ENCODE data around the gene PEPD. TPM values are rescaled to one million over a fixed set of nuclear protein-coding genes. Genes with fewer than 3 reads are reported as not detected.

The PEPD gene
- total RNA-seq, 1 donor, result 87.9 TPM

- peaks cover 8% of the 10 kb centered on the region for H4K20me1 ChIP-seq (ENCODE audit: insufficient read depth, low read length)
- no peaks in the 10 kb centered on the region for H3K9me3 ChIP-seq (ENCODE audit: low read depth, low read length)
- DNase-seq (ENCODE audit: insufficient read length, low spot score, missing footprints), result peak; percentile 86
- H3K4me1 ChIP-seq (ENCODE audit: insufficient read depth, low read length), result peaks cover 38% of the 10 kb centered on the region
- no peak overlapping the region for H3K4me3 ChIP-seq (ENCODE audit: insufficient read depth, low read length)
- TF ChIP-seq, protein P1, sequence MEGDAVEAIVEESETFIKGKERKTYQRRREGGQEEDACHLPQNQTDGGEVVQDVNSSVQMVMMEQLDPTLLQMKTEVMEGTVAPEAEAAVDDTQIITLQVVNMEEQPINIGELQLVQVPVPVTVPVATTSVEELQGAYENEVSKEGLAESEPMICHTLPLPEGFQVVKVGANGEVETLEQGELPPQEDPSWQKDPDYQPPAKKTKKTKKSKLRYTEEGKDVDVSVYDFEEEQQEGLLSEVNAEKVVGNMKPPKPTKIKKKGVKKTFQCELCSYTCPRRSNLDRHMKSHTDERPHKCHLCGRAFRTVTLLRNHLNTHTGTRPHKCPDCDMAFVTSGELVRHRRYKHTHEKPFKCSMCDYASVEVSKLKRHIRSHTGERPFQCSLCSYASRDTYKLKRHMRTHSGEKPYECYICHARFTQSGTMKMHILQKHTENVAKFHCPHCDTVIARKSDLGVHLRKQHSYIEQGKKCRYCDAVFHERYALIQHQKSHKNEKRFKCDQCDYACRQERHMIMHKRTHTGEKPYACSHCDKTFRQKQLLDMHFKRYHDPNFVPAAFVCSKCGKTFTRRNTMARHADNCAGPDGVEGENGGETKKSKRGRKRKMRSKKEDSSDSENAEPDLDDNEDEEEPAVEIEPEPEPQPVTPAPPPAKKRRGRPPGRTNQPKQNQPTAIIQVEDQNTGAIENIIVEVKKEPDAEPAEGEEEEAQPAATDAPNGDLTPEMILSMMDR (IDR thresholded peaks at IDR 0.05; ENCODE audit: extremely low read depth, low read depth, low read length), result peak; percentile 15
- H3K36me3 ChIP-seq (ENCODE audit: insufficient read depth, low read length), result no peaks in the 10 kb centered on the region
- no peak overlapping the region for H2AFZ ChIP-seq (ENCODE audit: low read length)
- H3K27ac ChIP-seq (ENCODE audit: low read depth, low read length), result no peak overlapping the region
- H3K79me2 ChIP-seq (ENCODE audit: insufficient read depth, low read length), result no peaks in the 10 kb centered on the region
- H3K27me3 ChIP-seq (ENCODE audit: insufficient read depth, low read length), result no peaks in the 10 kb centered on the region
- H3K4me2 ChIP-seq (ENCODE audit: insufficient read depth, low read length), result no peak overlapping the region
Measured at GRCh38 chr19:33397536-33398360, 123.8 kb downstream of the PEPD start.

GRCh38 chr19:33396701-33397535 is 124.7 kb downstream of the PEPD start:
- H3K36me3 ChIP-seq (ENCODE audit: insufficient read depth, low read length), result no peaks in the 10 kb centered on the region
- no peak overlapping the region for H3K27ac ChIP-seq (ENCODE audit: low read depth, low read length)
- no peaks in the 10 kb centered on the region for H3K27me3 ChIP-seq (ENCODE audit: insufficient read depth, low read length)
- TF ChIP-seq, protein P1 (IDR thresholded peaks at IDR 0.05; ENCODE audit: extremely low read depth, low read depth, low read length), result no peak
- DNase-seq (ENCODE audit: insufficient read length, low spot score, missing footprints), result peak; percentile 95
- no peaks in the 10 kb centered on the region for H3K9me3 ChIP-seq (ENCODE audit: low read depth, low read length)
- no peak overlapping the region for H3K4me3 ChIP-seq (ENCODE audit: insufficient read depth, low read length)
- no peaks in the 10 kb centered on the region for H3K79me2 ChIP-seq (ENCODE audit: insufficient read depth, low read length)
- no peak overlapping the region for H2AFZ ChIP-seq (ENCODE audit: low read length)
- H3K4me2 ChIP-seq (ENCODE audit: insufficient read depth, low read length), result no peak overlapping the region
- peaks cover 38% of the 10 kb centered on the region for H3K4me1 ChIP-seq (ENCODE audit: insufficient read depth, low read length)
- H4K20me1 ChIP-seq (ENCODE audit: insufficient read depth, low read length), result peaks cover 12% of the 10 kb centered on the region

DNA sequence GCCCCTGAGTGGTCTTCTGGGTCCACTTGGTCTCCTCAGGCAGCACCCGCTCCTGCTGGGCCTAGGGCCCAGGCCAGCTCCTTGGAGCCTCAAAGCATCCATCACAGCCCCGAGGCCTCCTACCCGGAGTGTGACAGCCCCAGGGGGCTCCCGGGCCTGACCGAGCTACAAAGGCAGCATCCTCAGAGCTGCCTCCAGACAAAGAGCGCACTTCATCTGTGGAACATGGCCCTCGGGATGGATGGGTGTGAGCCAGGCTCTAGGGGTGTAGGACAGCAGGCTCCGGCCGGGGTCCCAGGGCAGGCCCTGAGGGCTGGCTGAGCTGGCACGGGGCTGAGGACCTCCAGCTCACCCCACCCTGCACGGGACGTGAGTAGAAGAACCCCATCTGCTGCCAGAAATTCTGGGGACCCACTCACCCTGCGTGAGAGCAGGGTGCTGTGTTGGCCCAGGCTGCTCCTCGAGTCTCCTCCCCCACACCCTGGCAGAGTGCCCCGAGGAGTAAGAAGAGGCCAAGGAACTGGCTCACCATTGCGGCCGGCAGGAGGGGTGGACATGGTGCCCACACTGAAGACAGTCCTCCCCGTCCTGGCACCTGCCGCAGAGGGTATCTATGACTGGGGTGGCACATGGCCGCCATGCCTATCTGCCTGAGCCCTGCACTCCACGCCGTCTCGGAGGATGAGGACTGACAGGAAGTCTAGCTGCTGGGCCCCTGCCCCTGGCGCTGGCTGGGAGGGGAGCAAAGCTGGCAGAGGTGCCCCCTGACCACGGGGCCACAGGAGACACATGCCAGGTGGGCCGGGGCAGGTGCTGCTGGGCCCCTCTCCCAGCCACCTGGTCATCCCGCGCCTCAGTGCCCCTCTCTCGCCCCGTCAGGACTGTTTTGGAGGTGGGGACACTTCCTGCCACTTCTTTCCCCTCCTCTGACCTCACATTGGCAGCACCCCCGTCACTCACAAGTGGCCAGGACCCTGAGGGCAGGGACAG is 125.7 kb downstream of the PEPD start:
- peaks cover 38% of the 10 kb centered on the region for H3K4me1 ChIP-seq (ENCODE audit: insufficient read depth, low read length)
- H3K27ac ChIP-seq (ENCODE audit: low read depth, low read length), result peak overlapping the region; percentile 61
- peaks cover 15% of the 10 kb centered on the region for H4K20me1 ChIP-seq (ENCODE audit: insufficient read depth, low read length)

More for the DNA sequence above, 125.7 kb downstream of the PEPD start:
- TF ChIP-seq, protein P1 (IDR thresholded peaks at IDR 0.05; ENCODE audit: extremely low read depth, low read depth, low read length), result no peak
- no peak overlapping the region for H3K4me3 ChIP-seq (ENCODE audit: insufficient read depth, low read length)
- peak; percentile 100 for DNase-seq (ENCODE audit: insufficient read length, low spot score, missing footprints)
- H3K4me2 ChIP-seq (ENCODE audit: insufficient read depth, low read length), result peak overlapping the region; percentile 51
- H3K79me2 ChIP-seq (ENCODE audit: insufficient read depth, low read length), result no peaks in the 10 kb centered on the region
- H3K27me3 ChIP-seq (ENCODE audit: insufficient read depth, low read length), result no peaks in the 10 kb centered on the region
- H3K36me3 ChIP-seq (ENCODE audit: insufficient read depth, low read length), result no peaks in the 10 kb centered on the region
- H3K9me3 ChIP-seq (ENCODE audit: low read depth, low read length), result no peaks in the 10 kb centered on the region
- H2AFZ ChIP-seq (ENCODE audit: low read length), result no peak overlapping the region

Data from osteoblast (primary cell).